GM12874 (cell line): ENCODE data around the gene RNF144A.

Source experiments
- TF ChIP-seq, protein P1 (sequence below): IDR thresholded peaks from 2 replicates; pipeline ENCODE4 v1.5.1; 2011; ENCODE audit warnings: low read depth, mild to moderate bottlenecking, control low read depth, low read length, moderate library complexity; ENCODE audit not compliant: insufficient read depth

RNF144A gene

DNA sequence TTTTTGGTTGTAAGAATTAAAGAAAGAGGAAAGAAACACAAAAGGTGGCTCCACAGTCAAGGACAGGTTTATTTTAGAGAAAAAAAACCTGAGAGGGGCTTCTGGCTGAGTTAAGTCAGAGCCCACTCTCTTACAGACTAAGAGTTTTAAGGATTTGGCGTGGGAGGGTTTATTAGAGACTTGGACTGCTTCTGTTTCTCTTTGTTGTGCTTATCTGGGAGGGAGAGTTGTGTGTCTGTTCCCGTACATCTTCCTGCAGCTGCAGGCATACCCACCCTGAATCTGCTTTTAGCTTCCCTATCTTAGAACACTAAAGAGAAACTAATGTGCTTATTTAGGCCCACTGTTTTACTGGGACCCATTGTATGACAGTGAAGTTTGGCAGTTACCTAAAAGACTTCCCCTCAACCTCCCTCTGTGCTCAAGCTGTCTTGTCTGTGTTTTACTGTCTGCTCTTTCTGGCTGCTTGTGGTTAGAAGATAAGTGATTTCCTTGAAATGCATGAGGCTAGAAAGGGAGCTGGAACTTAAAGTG, 36.9 kb upstream of the RNF144A start:
- TF ChIP-seq, protein P1, sequence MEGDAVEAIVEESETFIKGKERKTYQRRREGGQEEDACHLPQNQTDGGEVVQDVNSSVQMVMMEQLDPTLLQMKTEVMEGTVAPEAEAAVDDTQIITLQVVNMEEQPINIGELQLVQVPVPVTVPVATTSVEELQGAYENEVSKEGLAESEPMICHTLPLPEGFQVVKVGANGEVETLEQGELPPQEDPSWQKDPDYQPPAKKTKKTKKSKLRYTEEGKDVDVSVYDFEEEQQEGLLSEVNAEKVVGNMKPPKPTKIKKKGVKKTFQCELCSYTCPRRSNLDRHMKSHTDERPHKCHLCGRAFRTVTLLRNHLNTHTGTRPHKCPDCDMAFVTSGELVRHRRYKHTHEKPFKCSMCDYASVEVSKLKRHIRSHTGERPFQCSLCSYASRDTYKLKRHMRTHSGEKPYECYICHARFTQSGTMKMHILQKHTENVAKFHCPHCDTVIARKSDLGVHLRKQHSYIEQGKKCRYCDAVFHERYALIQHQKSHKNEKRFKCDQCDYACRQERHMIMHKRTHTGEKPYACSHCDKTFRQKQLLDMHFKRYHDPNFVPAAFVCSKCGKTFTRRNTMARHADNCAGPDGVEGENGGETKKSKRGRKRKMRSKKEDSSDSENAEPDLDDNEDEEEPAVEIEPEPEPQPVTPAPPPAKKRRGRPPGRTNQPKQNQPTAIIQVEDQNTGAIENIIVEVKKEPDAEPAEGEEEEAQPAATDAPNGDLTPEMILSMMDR, result no peak

- TF ChIP-seq, protein P1, result no peak
Observed at GRCh38 chr2:6881046-6881445, 36.2 kb upstream of the RNF144A start.

- TF ChIP-seq, protein P1, result no peak
Observed at GRCh38 chr2:6881516-6881915, 35.7 kb upstream of the RNF144A start.

DNA sequence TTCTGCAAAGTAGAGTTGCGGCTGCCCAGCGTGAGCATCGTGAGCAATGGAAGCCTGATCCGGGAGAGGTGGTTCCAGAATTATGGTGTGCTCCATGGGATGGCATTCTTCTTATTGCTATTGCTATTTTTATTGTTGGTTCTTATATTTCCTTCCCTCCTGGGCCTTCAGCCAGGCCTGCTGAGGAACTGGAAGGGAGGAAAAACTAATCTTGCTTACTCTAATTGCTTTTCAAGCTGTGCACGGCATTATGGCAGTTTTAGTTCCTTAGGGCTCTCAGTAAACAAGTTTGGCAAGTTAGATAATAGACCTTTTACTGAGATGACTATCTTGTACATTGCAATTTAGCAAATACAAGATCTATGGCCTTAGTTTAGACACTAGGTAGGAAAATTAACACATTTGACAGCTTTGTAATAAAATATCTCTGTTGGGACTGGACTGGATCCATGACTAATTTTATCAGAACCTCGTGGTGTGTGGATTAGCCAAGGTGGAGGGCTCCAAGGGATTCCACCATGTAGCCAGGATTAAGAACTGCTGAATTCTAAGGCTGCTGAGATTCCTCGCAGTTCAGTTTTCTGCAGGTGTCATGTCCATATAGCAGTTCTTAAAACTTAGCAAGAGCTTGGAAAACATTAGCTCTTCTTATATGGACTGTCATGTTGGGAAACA, 33.6 kb upstream of the RNF144A start:
- TF ChIP-seq, protein P1, result no peak

- TF ChIP-seq, protein P1, result no peak
Observed at GRCh38 chr2:6885551-6885950, 31.7 kb upstream of the RNF144A start.

DNA sequence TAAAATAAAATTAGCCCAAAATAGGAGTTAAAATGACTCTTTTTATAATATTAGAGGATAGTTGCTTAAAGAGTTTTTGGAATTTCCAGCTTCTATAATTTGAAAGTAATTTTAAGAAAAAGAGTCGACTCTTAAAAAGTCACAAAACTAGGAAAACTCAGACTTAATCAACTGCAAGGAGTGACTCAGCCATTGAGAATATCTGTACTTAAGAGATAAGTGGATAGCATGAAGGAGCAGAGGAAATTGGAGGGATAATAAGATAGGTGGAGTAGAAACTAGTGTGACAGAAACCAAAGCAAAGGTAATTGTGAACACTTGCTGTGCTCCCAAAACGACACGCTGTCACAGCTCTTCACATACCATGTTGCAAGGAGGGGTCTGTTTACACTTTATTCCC, 31.2 kb upstream of the RNF144A start:
- TF ChIP-seq, protein P1, result no peak

- TF ChIP-seq, protein P1, result no peak
Observed at GRCh38 chr2:6887751-6888192, 29.4 kb upstream of the RNF144A start.
